ENCODE data around the gene OLIG2. TPM values are rescaled to one million over a fixed set of nuclear protein-coding genes. Genes with fewer than 3 reads are reported as not detected.

OLIG2 gene
- total and polyA plus RNA-seq, 2 experiments from 2014 or later = 0.15 to 1.4 TPM

- Histone ChIP-seq H3K9me2 (ENCODE audit: insufficient read depth) (peaks cover 10% of the 10 kb centered on the region), H3K27ac (ENCODE audit: low read depth) (no peak overlapping the region), H3K27me3 (ENCODE audit: insufficient read depth) (peaks cover 51% of the 10 kb centered on the region), H3K36me3 (ENCODE audit: insufficient read depth) (no peaks in the 10 kb centered on the region), H3F3A (replicated peaks; ENCODE audit: low read depth) (no peaks in the 10 kb centered on the region), H3K4me3 (no peak overlapping the region), H3K4me2 (no peak overlapping the region), H3K79me2 (replicated peaks; ENCODE audit: insufficient read depth) (no peaks in the 10 kb centered on the region), H4K20me1 (replicated peaks; ENCODE audit: insufficient read depth) (no peaks in the 10 kb centered on the region; the same call in 1 of the 2 replicates), H3K4me1 (ENCODE audit: insufficient read depth) (peaks cover 8% of the 10 kb centered on the region; the same call in 1 of the 2 replicates), H2AFZ (no peak overlapping the region)
- no peak for DNase-seq (ENCODE audit: low spot score)
- TF ChIP-seq STAT1 (IDR thresholded peaks at IDR 0.05; ENCODE audit: unreplicated experiment) (no peak), ZNF114 (CRISPR knock-in tag; IDR thresholded peaks at IDR 0.05) (no peak), JUNB (IDR thresholded peaks at IDR 0.05; ENCODE audit: unreplicated experiment) (no peak), REST (IDR thresholded peaks at IDR 0.05; ENCODE audit: unreplicated experiment) (no peak), CREB1 (CRISPR knock-in tag; IDR thresholded peaks at IDR 0.05; ENCODE audit: low read depth) (no peak), NANOG (IDR thresholded peaks at IDR 0.05; ENCODE audit: borderline replicate concordance) (no peak), ZNF331 (CRISPR knock-in tag; IDR thresholded peaks at IDR 0.05; ENCODE audit: low read depth) (no peak), EZH2 (IDR thresholded peaks at IDR 0.05; ENCODE audit: low read depth, unreplicated experiment) (no peak), EZH2phosphoT487 (IDR thresholded peaks at IDR 0.05; ENCODE audit: unreplicated experiment) (no peak), POLR2AphosphoS5 (IDR thresholded peaks at IDR 0.05; ENCODE audit: low read depth) (no peak)
- TF ChIP-seq, protein P1, sequence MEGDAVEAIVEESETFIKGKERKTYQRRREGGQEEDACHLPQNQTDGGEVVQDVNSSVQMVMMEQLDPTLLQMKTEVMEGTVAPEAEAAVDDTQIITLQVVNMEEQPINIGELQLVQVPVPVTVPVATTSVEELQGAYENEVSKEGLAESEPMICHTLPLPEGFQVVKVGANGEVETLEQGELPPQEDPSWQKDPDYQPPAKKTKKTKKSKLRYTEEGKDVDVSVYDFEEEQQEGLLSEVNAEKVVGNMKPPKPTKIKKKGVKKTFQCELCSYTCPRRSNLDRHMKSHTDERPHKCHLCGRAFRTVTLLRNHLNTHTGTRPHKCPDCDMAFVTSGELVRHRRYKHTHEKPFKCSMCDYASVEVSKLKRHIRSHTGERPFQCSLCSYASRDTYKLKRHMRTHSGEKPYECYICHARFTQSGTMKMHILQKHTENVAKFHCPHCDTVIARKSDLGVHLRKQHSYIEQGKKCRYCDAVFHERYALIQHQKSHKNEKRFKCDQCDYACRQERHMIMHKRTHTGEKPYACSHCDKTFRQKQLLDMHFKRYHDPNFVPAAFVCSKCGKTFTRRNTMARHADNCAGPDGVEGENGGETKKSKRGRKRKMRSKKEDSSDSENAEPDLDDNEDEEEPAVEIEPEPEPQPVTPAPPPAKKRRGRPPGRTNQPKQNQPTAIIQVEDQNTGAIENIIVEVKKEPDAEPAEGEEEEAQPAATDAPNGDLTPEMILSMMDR (conservative IDR thresholded peaks at IDR 0.05; ENCODE audit: low read depth in 2 of 2) = no peak
- TF ChIP-seq, protein P2, sequence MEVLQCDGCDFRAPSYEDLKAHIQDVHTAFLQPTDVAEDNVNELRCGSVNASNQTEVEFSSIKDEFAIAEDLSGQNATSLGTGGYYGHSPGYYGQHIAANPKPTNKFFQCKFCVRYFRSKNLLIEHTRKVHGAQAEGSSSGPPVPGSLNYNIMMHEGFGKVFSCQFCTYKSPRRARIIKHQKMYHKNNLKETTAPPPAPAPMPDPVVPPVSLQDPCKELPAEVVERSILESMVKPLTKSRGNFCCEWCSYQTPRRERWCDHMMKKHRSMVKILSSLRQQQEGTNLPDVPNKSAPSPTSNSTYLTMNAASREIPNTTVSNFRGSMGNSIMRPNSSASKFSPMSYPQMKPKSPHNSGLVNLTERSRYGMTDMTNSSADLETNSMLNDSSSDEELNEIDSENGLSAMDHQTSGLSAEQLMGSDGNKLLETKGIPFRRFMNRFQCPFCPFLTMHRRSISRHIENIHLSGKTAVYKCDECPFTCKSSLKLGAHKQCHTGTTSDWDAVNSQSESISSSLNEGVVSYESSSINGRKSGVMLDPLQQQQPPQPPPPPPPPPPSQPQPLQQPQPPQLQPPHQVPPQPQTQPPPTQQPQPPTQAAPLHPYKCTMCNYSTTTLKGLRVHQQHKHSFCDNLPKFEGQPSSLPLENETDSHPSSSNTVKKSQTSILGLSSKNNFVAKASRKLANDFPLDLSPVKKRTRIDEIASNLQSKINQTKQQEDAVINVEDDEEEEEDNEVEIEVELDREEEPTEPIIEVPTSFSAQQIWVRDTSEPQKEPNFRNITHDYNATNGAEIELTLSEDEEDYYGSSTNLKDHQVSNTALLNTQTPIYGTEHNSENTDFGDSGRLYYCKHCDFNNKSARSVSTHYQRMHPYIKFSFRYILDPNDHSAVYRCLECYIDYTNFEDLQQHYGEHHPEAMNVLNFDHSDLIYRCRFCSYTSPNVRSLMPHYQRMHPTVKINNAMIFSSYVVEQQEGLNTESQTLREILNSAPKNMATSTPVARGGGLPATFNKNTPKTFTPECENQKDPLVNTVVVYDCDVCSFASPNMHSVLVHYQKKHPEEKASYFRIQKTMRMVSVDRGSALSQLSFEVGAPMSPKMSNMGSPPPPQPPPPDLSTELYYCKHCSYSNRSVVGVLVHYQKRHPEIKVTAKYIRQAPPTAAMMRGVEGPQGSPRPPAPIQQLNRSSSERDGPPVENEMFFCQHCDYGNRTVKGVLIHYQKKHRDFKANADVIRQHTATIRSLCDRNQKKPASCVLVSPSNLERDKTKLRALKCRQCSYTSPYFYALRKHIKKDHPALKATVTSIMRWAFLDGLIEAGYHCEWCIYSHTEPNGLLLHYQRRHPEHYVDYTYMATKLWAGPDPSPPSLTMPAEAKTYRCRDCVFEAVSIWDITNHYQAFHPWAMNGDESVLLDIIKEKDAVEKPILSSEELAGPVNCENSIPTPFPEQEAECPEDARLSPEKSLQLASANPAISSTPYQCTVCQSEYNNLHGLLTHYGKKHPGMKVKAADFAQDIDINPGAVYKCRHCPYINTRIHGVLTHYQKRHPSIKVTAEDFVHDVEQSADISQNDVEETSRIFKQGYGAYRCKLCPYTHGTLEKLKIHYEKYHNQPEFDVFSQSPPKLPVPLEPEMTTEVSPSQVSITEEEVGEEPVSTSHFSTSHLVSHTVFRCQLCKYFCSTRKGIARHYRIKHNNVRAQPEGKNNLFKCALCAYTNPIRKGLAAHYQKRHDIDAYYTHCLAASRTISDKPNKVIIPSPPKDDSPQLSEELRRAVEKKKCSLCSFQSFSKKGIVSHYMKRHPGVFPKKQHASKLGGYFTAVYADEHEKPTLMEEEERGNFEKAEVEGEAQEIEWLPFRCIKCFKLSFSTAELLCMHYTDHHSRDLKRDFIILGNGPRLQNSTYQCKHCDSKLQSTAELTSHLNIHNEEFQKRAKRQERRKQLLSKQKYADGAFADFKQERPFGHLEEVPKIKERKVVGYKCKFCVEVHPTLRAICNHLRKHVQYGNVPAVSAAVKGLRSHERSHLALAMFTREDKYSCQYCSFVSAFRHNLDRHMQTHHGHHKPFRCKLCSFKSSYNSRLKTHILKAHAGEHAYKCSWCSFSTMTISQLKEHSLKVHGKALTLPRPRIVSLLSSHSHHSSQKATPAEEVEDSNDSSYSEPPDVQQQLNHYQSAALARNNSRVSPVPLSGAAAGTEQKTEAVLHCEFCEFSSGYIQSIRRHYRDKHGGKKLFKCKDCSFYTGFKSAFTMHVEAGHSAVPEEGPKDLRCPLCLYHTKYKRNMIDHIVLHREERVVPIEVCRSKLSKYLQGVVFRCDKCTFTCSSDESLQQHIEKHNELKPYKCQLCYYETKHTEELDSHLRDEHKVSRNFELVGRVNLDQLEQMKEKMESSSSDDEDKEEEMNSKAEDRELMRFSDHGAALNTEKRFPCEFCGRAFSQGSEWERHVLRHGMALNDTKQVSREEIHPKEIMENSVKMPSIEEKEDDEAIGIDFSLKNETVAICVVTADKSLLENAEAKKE (CRISPR knock-in tag; IDR thresholded peaks at IDR 0.05) = no peak
- TF ChIP-seq, protein P3, sequence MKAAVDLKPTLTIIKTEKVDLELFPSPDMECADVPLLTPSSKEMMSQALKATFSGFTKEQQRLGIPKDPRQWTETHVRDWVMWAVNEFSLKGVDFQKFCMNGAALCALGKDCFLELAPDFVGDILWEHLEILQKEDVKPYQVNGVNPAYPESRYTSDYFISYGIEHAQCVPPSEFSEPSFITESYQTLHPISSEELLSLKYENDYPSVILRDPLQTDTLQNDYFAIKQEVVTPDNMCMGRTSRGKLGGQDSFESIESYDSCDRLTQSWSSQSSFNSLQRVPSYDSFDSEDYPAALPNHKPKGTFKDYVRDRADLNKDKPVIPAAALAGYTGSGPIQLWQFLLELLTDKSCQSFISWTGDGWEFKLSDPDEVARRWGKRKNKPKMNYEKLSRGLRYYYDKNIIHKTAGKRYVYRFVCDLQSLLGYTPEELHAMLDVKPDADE (IDR thresholded peaks at IDR 0.05) = no peak
- Mint-ChIP-seq H3K4me3 (no peak overlapping the region), H3K4me1 (peaks cover 11% of the 10 kb centered on the region), H3K27ac (no peak overlapping the region), H3K27me3 (ENCODE audit: insufficient read depth, low read depth, poor library complexity) (peaks cover 26% of the 10 kb centered on the region), H3K36me3 (ENCODE audit: low read depth) (no peaks in the 10 kb centered on the region; the same call in 2 of the 3 replicates), H3K9me3 (no peaks in the 10 kb centered on the region; the same call in 2 of the 3 replicates)
- ATAC-seq = no peak
These were observed 10.6 kb upstream of the OLIG2 start for GRCh38 chr21:33015096-33015495.
